Suprapubic skin (tissue), 4 donors: Measurements from ENCODE around the gene SPATS2L. TPM values are rescaled to one million over a fixed set of nuclear protein-coding genes. Genes with fewer than 3 reads are reported as not detected.

ENCODE experiments used
- DNase-seq, 2 donors: peaks; one replicate each; pipeline ENCODE4 v3.0.0-alpha.2; 2019; ENCODE audit warnings: low spot score in 2 of 2
- H3K27ac ChIP-seq: fragments of 200-600 bp; sonication (generic); one replicate; pipeline ENCODE4 v1.5.1; 2019
- H3K27me3 ChIP-seq: fragments of 200-600 bp; sonication (generic); one replicate; pipeline ENCODE4 v1.5.1; 2019
- H3K36me3 ChIP-seq: fragments of 200-600 bp; sonication (generic); one replicate; pipeline ENCODE4 v1.5.1; 2019
- H3K4me1 ChIP-seq: fragments of 200-600 bp; sonication (generic); one replicate; pipeline ENCODE4 v1.5.1; 2019
- H3K4me3 ChIP-seq: fragments of 200-600 bp; sonication (generic); one replicate; pipeline ENCODE4 v1.5.1; 2019; ENCODE audit warnings: mild to moderate bottlenecking
- H3K9me3 ChIP-seq: fragments of 200-600 bp; sonication (generic); one replicate; pipeline ENCODE4 v1.5.1; 2019
- EP300 ChIP-seq: sonication (generic); formaldehyde crosslinking; IDR thresholded peaks from one replicate; pipeline ENCODE4 v1.6.1; 2017; ENCODE audit warnings: antibody characterized with exemption
- POLR2A ChIP-seq, 2 donors: fragments of 450-650 bp; IDR thresholded peaks; one replicate each; pipeline ENCODE4 v1.6.1; 2017; ENCODE audit warnings: antibody characterized with exemption in 2 of 2, mild to moderate bottlenecking in 2 of 2, moderate library complexity in 2 of 2
- POLR2AphosphoS5 ChIP-seq, 3 donors: sonication (generic); formaldehyde crosslinking; IDR thresholded peaks; one replicate each; pipeline ENCODE4 v1.6.1; 2017; ENCODE audit warnings: antibody characterized with exemption in 3 of 3
- WGBS: methylation state at CpG from one replicate; pipeline ENCODE4 v1.1.5; 2018; 5-methylcytosine and 5-hydroxymethylcytosine counted together
- total RNA-seq, 4 donors: library from RNA; depleted of rRNA; stranded (reverse); fragments of >200 nt; gene quantifications; one replicate each; pipeline ENCODE4 v1.1.0, GENCODE V29; 2016
- TF ChIP-seq, protein P1 (sequence below), 2 donors: fragments of 200-600 bp in 1 of 2; fragments of 450-650 bp in 1 of 2; sonication (generic) in 1 of 2; IDR thresholded peaks; one replicate each; pipeline ENCODE4 v1.5.1; 2016 to 2019; ENCODE audit warnings: antibody characterized with exemption in 2 of 2, mild to moderate bottlenecking in 1 of 2, moderate library complexity in 1 of 2

Gene SPATS2L
- total RNA-seq, 4 donors from 2014 or later: 39.9 to 104 (median 57.7) TPM

- Histone ChIP-seq H3K9me3 (no peaks in the 10 kb centered on the region), H3K4me3 (no peak overlapping the region), H3K27ac (no peak overlapping the region), H3K36me3 (peaks cover 23% of the 10 kb centered on the region), H3K4me1 (peaks cover 5% of the 10 kb centered on the region), H3K27me3 (no peaks in the 10 kb centered on the region)
- no peak for DNase-seq
- TF ChIP-seq EP300: no peak
- TF ChIP-seq POLR2A (IDR thresholded peaks at IDR 0.05): no peak
- TF ChIP-seq POLR2AphosphoS5 (IDR thresholded peaks at IDR 0.05): no peak
- TF ChIP-seq, protein P1, sequence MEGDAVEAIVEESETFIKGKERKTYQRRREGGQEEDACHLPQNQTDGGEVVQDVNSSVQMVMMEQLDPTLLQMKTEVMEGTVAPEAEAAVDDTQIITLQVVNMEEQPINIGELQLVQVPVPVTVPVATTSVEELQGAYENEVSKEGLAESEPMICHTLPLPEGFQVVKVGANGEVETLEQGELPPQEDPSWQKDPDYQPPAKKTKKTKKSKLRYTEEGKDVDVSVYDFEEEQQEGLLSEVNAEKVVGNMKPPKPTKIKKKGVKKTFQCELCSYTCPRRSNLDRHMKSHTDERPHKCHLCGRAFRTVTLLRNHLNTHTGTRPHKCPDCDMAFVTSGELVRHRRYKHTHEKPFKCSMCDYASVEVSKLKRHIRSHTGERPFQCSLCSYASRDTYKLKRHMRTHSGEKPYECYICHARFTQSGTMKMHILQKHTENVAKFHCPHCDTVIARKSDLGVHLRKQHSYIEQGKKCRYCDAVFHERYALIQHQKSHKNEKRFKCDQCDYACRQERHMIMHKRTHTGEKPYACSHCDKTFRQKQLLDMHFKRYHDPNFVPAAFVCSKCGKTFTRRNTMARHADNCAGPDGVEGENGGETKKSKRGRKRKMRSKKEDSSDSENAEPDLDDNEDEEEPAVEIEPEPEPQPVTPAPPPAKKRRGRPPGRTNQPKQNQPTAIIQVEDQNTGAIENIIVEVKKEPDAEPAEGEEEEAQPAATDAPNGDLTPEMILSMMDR (IDR thresholded peaks at IDR 0.05): no peak
- 45% methylated on average over 2 of the region's 2 CpGs for WGBS
These were observed 180.0 kb downstream of the SPATS2L start for GRCh38 chr2:200486529-200486928.

- 73% methylated on average over 4 of the region's 4 CpGs for WGBS
- Histone ChIP-seq H3K27ac (no peak overlapping the region), H3K27me3 (no peaks in the 10 kb centered on the region), H3K4me3 (no peak overlapping the region), H3K4me1 (peaks cover 5% of the 10 kb centered on the region), H3K9me3 (no peaks in the 10 kb centered on the region), H3K36me3 (peaks cover 40% of the 10 kb centered on the region)
- no peak for DNase-seq
- TF ChIP-seq EP300 (no peak), POLR2AphosphoS5 (IDR thresholded peaks at IDR 0.05) (no peak)
- TF ChIP-seq, protein P1 (IDR thresholded peaks at IDR 0.05): no peak
These were observed 181.7 kb downstream of the SPATS2L start for GRCh38 chr2:200488169-200488568.

GRCh38 chr2:200490001-200490400, 183.5 kb downstream of the SPATS2L start:
- H3K36me3 ChIP-seq: peaks cover 57% of the 10 kb centered on the region

DNA sequence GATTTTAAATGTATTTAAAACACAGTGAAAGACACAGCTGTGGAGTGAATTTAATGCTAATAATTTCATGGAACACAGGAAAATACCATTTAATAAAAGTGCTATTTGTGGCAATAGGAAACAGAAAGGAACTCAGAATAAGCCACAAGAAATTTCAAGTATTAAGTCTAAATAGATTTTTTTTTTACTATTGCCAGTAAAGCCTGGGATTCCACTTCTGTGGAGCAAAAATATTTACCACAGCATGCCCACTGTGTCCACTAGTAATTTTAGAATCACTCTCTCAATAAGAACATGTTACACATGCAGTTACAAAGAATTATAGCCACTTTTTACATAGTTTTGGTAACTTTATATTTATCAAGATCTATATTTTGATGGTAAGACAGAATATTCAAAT, 186.2 kb downstream of the SPATS2L start:
- no peaks in the 10 kb centered on the region for H3K4me1 ChIP-seq
- H3K9me3 ChIP-seq: no peaks in the 10 kb centered on the region
- TF ChIP-seq POLR2AphosphoS5 (IDR thresholded peaks at IDR 0.05) (no peak), EP300 (no peak), POLR2A (IDR thresholded peaks at IDR 0.05) (no peak)
- TF ChIP-seq, protein P1 (IDR thresholded peaks at IDR 0.05): no peak
- H3K36me3 ChIP-seq: peaks cover 75% of the 10 kb centered on the region
- H3K4me3 ChIP-seq: no peak overlapping the region
- no peak for DNase-seq
- no peak overlapping the region for H3K27ac ChIP-seq
- no peaks in the 10 kb centered on the region for H3K27me3 ChIP-seq

More at GRCh38 chr2:200490001-200490400, 183.5 kb downstream of the SPATS2L start:
- TF ChIP-seq EP300 (no peak), POLR2AphosphoS5 (IDR thresholded peaks at IDR 0.05) (no peak), POLR2A (IDR thresholded peaks at IDR 0.05) (no peak)
- TF ChIP-seq, protein P1 (IDR thresholded peaks at IDR 0.05): no peak
- 96% methylated on average over 20 of the region's 22 CpGs for WGBS
- no peaks in the 10 kb centered on the region for H3K27me3 ChIP-seq
- DNase-seq: no peak
- no peak overlapping the region for H3K27ac ChIP-seq
- no peak overlapping the region for H3K4me3 ChIP-seq
- H3K4me1 ChIP-seq: no peaks in the 10 kb centered on the region
- no peaks in the 10 kb centered on the region for H3K9me3 ChIP-seq

DNA sequence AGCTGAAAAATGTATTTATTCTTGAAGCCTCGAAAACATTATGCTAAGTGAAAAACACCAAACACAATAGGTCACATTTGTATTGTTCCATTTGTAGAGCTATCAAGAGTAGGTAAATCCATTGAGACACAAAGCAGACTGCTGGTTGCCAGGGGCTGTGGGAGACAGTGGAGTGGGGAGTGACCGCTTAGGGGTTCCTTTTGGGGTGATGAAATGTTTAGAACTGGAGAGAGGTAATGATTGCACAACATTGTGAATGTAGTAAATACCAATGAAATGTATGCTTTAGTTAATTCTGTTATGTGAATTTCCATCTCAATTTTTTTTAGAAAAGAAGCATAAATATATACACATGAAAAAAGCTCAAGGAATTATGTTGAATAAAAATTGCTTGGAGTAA, 187.6 kb downstream of the SPATS2L start:
- Histone ChIP-seq H3K27ac (no peak overlapping the region), H3K36me3 (peaks cover 88% of the 10 kb centered on the region), H3K4me1 (no peaks in the 10 kb centered on the region), H3K9me3 (no peaks in the 10 kb centered on the region), H3K27me3 (no peaks in the 10 kb centered on the region), H3K4me3 (no peak overlapping the region)
- no peak for DNase-seq
- WGBS: 91% methylated on average over 2 of the region's 2 CpGs
- TF ChIP-seq POLR2AphosphoS5 (IDR thresholded peaks at IDR 0.05) (no peak), POLR2A (IDR thresholded peaks at IDR 0.05) (no peak), EP300 (no peak)
- TF ChIP-seq, protein P1 (IDR thresholded peaks at IDR 0.05): no peak
